HFFc6 (cell line): ENCODE measurements around the gene NUCKS1. TPM values are rescaled to one million over a fixed set of nuclear protein-coding genes. Genes with fewer than 3 reads are reported as not detected.
"Not testable (repeated sequence)": the region's sequence is repeated elsewhere in the genome, so short reads cannot be mapped to it uniquely, and the experiment has no call there.

Experiments
- DNase-seq: peaks from one replicate; pipeline ENCODE4 v3.0.0-alpha.2; 2018
- H3K27ac Mint-ChIP-seq: 2 replicates; pipeline ENCODE4 v1.8.0; 2020; ENCODE audit warnings: mild to moderate bottlenecking, mixed read lengths
- H3K27me3 Mint-ChIP-seq: 2 replicates; pipeline ENCODE4 v1.8.0; 2021; ENCODE audit warnings: mild to moderate bottlenecking, moderate library complexity, mixed read lengths; ENCODE audit not compliant: insufficient read depth
- H3K36me3 Mint-ChIP-seq: 2 replicates; pipeline ENCODE4 v1.8.0; 2021; ENCODE audit warnings: low read depth, mixed read lengths
- H3K4me1 Mint-ChIP-seq: 2 replicates; pipeline ENCODE4 v1.8.0; 2020; ENCODE audit warnings: low read depth, mixed read lengths
- H3K4me3 Mint-ChIP-seq: 2 replicates; pipeline ENCODE4 v1.8.0; 2020; ENCODE audit warnings: mild to moderate bottlenecking, moderate library complexity, mixed read lengths
- H3K9me3 Mint-ChIP-seq: 2 replicates; pipeline ENCODE4 v1.8.0; 2020; ENCODE audit warnings: mild to moderate bottlenecking, mixed read lengths
- total RNA-seq, 6 experiments: library from RNA; stranded (reverse); fragmentation: NEBNext Ultra II Directional; extraction: Animal tissue kit (Norgen Biotek cat#: 25700); gene quantifications; 2 replicates in 1 of 6; 3 replicates in 5 of 6; pipeline ENCODE4 v1.2.3, GENCODE V29; 2021
- TF ChIP-seq, protein P1 (sequence below): fragments of 200-600 bp; sonication (generic); IDR thresholded peaks from 2 replicates; pipeline ENCODE4 v1.5.0; 2021; ENCODE audit warnings: antibody characterized with exemption, mild to moderate bottlenecking

NUCKS1 gene
- total RNA-seq, 6 experiments from 2014 or later, result 187 to 259 (median 222) TPM

DNA sequence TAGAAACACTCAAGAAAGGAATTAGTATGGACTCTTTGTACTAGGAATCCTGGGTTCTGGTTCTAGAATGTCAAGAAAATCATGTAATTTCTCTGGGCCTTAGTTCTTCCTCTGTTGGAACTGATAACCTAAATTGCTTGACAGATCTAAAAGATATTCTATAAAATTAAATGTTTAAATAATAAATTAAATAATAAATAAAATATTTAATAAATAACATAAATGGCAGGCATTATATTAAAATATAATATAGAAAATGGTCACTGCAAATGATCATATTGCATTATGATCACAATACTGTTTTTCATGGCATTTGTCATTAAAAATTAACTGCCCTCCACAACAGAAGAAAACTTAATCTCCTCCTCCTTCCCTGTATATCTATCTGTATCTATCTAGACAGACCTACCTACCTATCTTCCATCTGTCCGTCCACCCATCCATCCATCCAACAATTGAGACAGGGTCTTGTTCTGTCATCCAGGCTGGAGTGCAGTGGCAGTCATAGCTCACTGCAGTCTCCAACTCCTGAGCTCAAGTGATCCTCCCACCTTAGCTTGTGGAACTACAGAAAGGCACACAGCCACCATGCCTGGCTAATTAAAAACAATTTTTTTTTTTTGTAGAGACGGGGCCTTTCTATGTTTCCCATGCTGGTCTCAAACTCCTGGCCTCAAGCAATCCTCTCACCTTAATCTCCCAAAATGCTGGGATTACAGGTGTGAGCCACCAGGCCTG is 16.4 kb downstream of the NUCKS1 start:
- Mint-ChIP-seq H3K36me3 (peaks cover 31% of the 10 kb centered on the region), H3K27me3 (no peaks in the 10 kb centered on the region), H3K4me1 (peaks cover 38% of the 10 kb centered on the region), H3K4me3 (no peak overlapping the region), H3K9me3 (peaks cover 4% of the 10 kb centered on the region; the same call in 1 of the 2 replicates), H3K27ac (no peak overlapping the region)
- TF ChIP-seq, protein P1, sequence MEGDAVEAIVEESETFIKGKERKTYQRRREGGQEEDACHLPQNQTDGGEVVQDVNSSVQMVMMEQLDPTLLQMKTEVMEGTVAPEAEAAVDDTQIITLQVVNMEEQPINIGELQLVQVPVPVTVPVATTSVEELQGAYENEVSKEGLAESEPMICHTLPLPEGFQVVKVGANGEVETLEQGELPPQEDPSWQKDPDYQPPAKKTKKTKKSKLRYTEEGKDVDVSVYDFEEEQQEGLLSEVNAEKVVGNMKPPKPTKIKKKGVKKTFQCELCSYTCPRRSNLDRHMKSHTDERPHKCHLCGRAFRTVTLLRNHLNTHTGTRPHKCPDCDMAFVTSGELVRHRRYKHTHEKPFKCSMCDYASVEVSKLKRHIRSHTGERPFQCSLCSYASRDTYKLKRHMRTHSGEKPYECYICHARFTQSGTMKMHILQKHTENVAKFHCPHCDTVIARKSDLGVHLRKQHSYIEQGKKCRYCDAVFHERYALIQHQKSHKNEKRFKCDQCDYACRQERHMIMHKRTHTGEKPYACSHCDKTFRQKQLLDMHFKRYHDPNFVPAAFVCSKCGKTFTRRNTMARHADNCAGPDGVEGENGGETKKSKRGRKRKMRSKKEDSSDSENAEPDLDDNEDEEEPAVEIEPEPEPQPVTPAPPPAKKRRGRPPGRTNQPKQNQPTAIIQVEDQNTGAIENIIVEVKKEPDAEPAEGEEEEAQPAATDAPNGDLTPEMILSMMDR, result no peak
- no peak for DNase-seq

DNA sequence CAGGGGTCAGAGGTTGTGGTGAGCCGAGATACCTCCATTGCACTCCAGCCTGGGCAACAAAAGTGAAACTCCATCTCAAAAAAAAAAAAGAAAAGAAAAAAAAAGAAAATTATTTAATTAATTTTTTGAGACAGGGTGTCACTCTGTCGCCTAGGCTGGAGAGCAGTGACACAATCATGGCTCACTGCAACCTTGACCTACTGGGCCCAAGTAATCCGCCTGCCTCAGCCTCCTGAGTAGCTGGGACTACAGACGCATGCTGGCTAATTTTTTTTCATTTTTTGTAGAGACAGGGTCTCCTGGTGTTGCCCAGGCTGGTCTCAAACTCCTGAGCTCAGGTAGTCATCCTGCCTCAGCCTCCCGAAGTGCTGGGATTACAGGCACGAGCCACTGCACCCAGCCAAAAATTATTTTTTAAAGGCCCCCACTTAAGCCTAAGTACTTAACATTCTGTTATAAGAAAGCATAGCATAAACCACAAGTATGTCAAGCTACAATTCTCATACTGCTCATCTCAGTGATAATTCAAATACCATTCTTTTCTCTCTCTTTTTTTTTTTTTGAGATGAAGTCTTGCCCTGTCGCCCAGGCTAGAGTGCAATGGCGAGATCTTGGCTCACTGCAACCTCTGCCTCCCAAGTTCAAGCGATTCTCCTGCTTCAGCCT is 19.9 kb downstream of the NUCKS1 start:
- H3K36me3 Mint-ChIP-seq, result peaks cover 24% of the 10 kb centered on the region
- TF ChIP-seq, protein P1, result no peak

DNA sequence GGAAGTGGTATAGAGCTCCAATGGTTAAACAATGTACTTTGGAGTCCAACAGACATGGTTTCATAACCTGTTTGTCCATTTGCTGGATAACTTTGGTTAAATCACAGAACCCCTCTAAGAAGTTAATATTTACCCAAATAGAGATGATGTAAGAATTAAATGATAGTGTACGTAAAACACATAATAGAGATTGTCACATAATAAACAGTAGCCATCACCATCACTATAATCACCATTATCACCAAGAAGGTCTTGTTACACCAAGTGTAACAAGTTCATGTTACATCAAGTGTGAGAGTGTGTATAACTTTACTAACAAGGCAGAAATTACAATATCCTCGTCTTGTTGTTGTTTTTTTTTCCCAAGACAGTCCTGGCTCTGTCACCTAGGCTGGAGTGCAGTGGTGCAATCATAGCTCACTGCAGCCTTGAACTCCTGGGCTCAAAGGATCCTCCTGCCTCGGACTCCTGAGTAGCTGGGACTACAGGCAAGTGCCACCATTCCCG is 23.3 kb downstream of the NUCKS1 start:
- TF ChIP-seq, protein P1, result no peak
- no peak for DNase-seq
- H3K4me3 Mint-ChIP-seq, result no peak overlapping the region
- H3K27me3 Mint-ChIP-seq, result peaks cover 2% of the 10 kb centered on the region; the same call in 1 of the 2 replicates
- peaks cover 14% of the 10 kb centered on the region for H3K36me3 Mint-ChIP-seq
- H3K9me3 Mint-ChIP-seq, result no peaks in the 10 kb centered on the region
- no peak overlapping the region for H3K27ac Mint-ChIP-seq
- peaks cover 12% of the 10 kb centered on the region for H3K4me1 Mint-ChIP-seq

More for the DNA sequence above, 19.9 kb downstream of the NUCKS1 start:
- H3K4me3 Mint-ChIP-seq, result no peak overlapping the region
- no peak for DNase-seq
- H3K27me3 Mint-ChIP-seq, result peaks cover 2% of the 10 kb centered on the region; the same call in 1 of the 2 replicates
- H3K9me3 Mint-ChIP-seq, result peaks cover 4% of the 10 kb centered on the region; the same call in 1 of the 2 replicates
- H3K27ac Mint-ChIP-seq, result no peak overlapping the region
- peaks cover 30% of the 10 kb centered on the region for H3K4me1 Mint-ChIP-seq

DNA sequence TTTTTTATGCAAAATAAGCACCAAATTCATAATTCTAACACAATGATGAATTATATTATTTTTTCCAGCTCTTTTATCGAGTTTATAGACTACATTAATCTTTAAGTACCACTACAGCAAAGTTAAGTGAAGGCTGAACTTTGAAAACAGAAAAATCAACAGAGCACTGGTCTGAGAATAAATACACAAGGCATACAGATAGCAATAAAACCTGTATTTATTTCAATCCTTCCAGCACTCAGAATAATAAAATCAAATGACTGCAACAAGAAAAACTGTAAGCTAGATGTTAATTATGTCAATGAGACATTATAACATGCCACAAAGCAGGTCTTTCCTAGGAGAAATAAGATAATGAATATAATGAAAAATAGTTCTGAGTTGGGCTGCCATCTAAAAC is 24.5 kb downstream of the NUCKS1 start:
- peaks cover 4% of the 10 kb centered on the region for H3K4me1 Mint-ChIP-seq
- H3K4me3 Mint-ChIP-seq, result no peak overlapping the region
- peaks cover 14% of the 10 kb centered on the region for H3K36me3 Mint-ChIP-seq
- TF ChIP-seq, protein P1, result no peak
- peaks cover 2% of the 10 kb centered on the region; the same call in 1 of the 2 replicates for H3K27me3 Mint-ChIP-seq
- H3K27ac Mint-ChIP-seq, result no peak overlapping the region
- DNase-seq, result no peak
- H3K9me3 Mint-ChIP-seq, result no peaks in the 10 kb centered on the region

DNA sequence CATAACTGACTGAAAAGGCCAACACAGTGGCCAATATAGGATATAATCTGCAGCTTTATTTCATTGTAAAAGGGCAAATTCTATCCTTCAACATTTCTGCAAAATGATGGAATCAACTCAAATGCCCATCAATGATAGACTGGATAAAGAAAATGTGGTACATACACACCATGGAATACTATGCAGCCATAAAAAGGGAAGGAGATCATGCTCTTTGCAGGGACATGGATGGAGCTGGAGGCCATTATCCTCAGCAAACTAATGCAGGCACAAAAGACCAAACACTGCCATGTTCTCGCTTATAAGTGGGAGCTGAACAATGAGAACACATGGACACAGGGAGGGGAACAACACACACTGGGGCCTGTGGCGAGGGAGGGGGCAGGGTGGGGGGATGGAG is 29.2 kb downstream of the NUCKS1 start:
- H3K27ac Mint-ChIP-seq, DNase-seq, H3K9me3 Mint-ChIP-seq, H3K27me3 Mint-ChIP-seq, H3K4me3 Mint-ChIP-seq, H3K4me1 Mint-ChIP-seq: not testable (repeated sequence)
- H3K36me3 Mint-ChIP-seq, result peaks cover 39% of the 10 kb centered on the region

DNA sequence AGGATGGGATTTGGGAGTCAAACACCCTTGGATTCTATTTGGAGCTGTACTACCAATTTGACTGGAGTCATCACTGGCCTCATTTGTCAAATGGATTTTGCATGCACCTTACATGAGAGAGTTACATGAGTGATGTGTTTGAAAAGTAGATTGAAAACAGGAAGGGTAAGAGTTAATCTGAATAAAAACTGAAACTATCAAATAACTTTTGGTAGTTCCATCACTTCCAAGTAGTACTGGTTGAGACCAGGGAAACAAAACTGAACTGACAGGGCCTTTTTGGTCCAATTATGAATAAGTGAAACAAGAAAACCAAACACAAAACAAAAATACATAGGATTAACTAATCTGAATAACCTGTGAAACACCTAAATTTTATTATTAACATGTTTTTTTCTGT is 30.2 kb downstream of the NUCKS1 start:
- Mint-ChIP-seq H3K9me3 (no peaks in the 10 kb centered on the region), H3K27ac (no peak overlapping the region), H3K4me1 (peaks cover 10% of the 10 kb centered on the region; the same call in 1 of the 2 replicates), H3K27me3 (no peaks in the 10 kb centered on the region; the same call in 1 of the 2 replicates), H3K36me3 (peaks cover 48% of the 10 kb centered on the region), H3K4me3 (no peak overlapping the region)
- TF ChIP-seq, protein P1, result no peak
- DNase-seq, result no peak
